Sigmoid colon (tissue), 3 donors: ENCODE data around the gene CUL4A.

Source experiments
- CTCF ChIP-seq, 4 experiments: fragments of 450-650 bp in 3 of 4; fragments of 200-600 bp in 1 of 4; IDR thresholded peaks; one replicate each; pipeline ENCODE4 v1.5.1; 2016 to 2019; ENCODE audit warnings: antibody characterized with exemption in 4 of 4, mild to moderate bottlenecking in 3 of 4, moderate library complexity in 2 of 4
- POLR2A ChIP-seq, 2 donors: fragments of 450-650 bp; IDR thresholded peaks; one replicate each; pipeline ENCODE4 v1.6.1; 2016; ENCODE audit warnings: antibody characterized with exemption in 2 of 2, mild to moderate bottlenecking in 2 of 2, moderate library complexity in 2 of 2

- TF ChIP-seq CTCF (IDR thresholded peaks at IDR 0.05) = no peak
- TF ChIP-seq POLR2A (IDR thresholded peaks at IDR 0.05) = no peak
These were observed at the start of gene CUL4A for GRCh38 chr13:113209336-113209758.
